Iris pigment epithelial cell (primary cell): ENCODE data around the gene APOBEC3C.
"Not testable (repeated sequence)": the region's sequence is repeated elsewhere in the genome, so short reads cannot be mapped to it uniquely, and the experiment has no call there.

ENCODE experiments used
- DNase-seq: peaks from one replicate; pipeline ENCODE4 v3.0.0-alpha.2; 2011; ENCODE audit warnings: low read depth

The APOBEC3C gene

DNA sequence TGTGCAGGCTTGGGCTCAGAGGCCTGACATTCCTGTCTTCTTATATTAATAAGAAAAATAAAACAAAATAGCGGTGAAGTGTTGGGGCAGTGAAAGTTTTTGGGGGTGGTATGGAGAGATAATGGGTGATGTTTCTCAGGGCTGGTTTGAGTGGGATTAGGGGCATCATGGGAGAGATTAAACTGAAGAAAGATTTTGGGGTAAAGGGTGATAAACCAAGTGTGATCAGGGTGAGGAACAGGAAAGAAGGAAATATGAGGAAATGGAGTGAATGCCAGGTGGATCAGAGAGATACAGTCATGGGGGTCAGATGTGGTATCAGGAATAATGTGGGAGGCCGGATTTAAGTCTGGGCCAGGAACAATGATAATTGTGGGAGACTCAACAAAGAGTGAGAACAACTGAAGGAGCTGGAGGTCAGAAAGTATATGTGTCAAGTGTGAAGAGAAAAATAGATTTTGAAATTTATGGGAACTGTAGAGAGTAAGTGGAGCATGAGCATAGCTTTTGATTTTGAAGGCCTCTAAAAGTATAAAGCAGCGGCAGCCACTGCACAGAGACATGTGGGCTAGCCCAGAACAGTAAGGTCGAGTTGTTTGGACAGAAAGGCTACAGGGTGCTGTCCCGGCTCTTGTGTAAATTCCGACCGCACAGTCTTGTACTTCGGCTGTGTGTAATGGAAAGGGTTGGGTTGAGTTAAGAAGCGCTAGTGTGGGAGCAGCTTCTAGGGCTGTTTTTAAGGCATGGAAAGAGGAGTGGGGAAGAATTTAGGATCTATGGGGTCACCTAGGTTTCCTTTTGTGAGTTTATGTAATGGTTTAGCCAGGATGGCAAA lies 52.6 kb downstream of the APOBEC3C start:
- DNase-seq: not testable (repeated sequence)

DNA sequence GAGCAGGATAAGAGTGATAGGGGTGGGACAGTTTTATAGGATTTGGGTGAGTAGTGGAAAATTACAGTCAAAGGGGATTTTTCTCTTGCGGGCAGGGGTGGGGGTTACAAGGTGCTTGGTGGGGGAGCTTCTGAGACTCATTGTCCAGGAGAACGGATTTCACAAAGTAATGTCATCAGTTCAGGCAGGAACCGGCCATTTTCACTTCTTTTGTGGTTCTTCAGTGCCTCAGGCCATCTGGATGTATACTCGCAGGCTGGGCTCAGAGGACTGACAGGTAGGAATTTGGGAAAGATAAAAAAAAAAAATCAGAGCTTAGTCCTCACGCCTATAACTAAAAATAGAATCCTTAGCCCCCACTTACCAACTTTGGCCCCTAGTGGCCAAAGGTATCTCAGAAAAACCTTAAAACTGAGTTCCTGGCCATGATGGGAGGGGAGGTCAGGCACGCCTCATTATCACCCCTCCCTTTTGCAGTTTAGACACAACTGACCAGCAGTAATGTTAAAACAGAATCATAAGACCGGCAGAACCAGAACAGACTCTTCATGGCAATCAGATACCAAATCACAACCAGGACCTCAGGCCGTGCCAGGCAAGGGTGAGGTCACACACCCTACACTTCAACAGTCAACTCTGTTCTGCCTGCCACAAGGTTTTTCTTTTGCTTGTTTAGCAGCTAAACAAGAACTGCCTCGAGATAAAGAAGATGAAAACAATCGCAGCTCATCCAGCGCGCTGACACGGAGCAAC lies 54.2 kb downstream of the APOBEC3C start:
- no peak for DNase-seq
